ENCODE measurements around the gene CHST4.
"Not testable (repeated sequence)": the region's sequence is repeated elsewhere in the genome, so short reads cannot be mapped to it uniquely, and the experiment has no call there.

Gene CHST4

DNA sequence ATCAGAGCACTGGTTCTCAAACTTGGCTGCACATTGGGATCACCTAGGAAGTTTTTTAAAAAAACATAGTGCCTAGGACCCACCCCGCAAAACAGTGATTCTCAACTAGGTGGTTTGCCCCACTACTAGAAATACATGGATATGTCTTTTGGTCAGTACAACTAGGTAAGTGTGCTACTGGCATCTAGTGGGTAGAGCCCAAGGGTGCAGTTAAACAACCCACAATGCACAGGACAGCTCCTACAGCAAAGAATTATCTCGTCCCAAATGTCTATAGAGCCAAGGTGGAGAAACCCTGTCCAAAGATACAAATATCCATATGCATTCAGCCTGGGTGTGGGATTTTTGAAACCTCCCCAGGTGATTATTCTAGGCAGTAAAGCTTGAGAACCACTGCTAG lies 25.3 kb upstream of the CHST4 start:
- DNase-seq (ENCODE audit: low spot score), result no peak
- no peak for TF ChIP-seq CTCF (IDR thresholded peaks at IDR 0.05)
- no peak overlapping the region for H3K4me3 ChIP-seq
- no peak overlapping the region for H3K27ac ChIP-seq

DNA sequence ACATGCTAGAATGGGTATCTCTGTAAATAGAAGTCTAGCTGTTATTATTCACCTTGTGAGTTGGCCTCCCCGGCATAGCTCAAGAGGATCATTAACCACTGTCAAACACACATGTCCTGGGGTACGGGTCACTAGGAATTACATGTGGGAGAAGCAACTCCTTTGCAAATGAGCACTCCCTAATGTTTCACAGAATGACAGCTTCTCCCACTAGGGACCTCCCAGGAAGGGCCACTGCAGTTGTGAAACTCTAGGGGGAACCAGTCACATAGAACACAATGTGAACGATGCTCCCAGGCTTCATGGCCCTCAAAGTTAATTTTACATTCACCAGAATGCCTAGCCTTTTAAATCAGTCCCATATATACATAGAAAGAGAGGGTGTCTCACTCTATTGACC lies 24.7 kb upstream of the CHST4 start:
- DNase-seq (ENCODE audit: low spot score), result no peak
- Histone ChIP-seq H3K4me3 (no peak overlapping the region), H3K27ac (no peak overlapping the region)
- TF ChIP-seq CTCF (IDR thresholded peaks at IDR 0.05), result no peak

GRCh38 chr16:71504051-71504450 lies 22.2 kb upstream of the CHST4 start:
- not testable (repeated sequence) for DNase-seq (ENCODE audit: low spot score); H3K27ac ChIP-seq; H3K4me3 ChIP-seq

DNA sequence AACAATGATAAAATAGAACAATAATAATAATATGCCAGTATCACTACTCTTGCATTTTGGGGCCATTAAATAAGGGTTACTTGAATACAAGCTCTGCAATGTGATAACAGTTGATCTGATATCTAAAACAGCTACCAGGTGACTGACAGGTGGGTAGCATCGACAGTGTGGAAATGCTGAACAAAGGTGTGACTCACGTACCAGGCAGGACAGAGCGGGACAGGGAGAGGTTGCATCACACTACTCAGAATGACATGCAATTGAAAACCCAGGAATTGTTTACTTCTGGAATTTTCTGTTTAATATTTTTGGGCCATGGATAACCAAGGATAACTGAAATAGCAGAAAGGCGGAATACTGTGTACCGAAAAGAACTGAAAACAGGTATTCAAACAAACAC lies 21.3 kb upstream of the CHST4 start:
- Histone ChIP-seq H3K27ac (no peak overlapping the region), H3K4me3 (no peak overlapping the region)
- no peak for DNase-seq (ENCODE audit: low spot score)
- TF ChIP-seq CTCF (IDR thresholded peaks at IDR 0.05), result no peak

- no peak overlapping the region for H3K4me3 ChIP-seq
Observed at GRCh38 chr16:71507061-71507460, 19.2 kb upstream of the CHST4 start.

DNA sequence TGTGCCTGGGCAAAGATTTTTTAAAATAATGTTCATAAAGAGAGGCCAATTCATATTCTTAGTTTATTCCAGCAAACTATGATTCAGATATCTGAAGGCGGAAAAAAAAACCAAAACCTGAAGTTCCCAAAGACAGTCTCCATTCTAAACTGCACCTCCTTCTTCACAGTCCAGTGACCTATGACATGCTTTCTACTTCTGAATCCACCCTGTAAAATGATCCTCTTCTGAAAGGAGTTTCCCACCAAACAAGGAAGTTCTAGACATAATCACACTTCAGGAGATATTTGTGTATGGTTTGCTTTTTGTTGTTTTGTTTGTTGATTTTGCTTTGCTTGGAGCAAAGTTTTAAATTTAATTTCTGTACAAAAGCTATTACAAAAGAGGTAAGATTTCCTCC lies 12.9 kb upstream of the CHST4 start:
- TF ChIP-seq CTCF (IDR thresholded peaks at IDR 0.05), result no peak
- no peak for DNase-seq (ENCODE audit: low spot score)
- Histone ChIP-seq H3K4me3 (no peak overlapping the region), H3K27ac (no peak overlapping the region)

More at GRCh38 chr16:71507061-71507460, 19.2 kb upstream of the CHST4 start:
- no peak for DNase-seq (ENCODE audit: low spot score)
- TF ChIP-seq CTCF (IDR thresholded peaks at IDR 0.05), result no peak
- no peak overlapping the region for H3K27ac ChIP-seq

- no peak for TF ChIP-seq CTCF (IDR thresholded peaks at IDR 0.05)
- Histone ChIP-seq H3K27ac (no peak overlapping the region), H3K4me3 (no peak overlapping the region)
- DNase-seq (ENCODE audit: low spot score), result no peak
Observed at GRCh38 chr16:71514476-71514875, 11.8 kb upstream of the CHST4 start.

- H3K27ac ChIP-seq, result no peak overlapping the region
- no peak for DNase-seq (ENCODE audit: low spot score)
- H3K4me3 ChIP-seq, result no peak overlapping the region
- no peak for TF ChIP-seq CTCF (IDR thresholded peaks at IDR 0.05)
Observed at GRCh38 chr16:71515026-71515425, 11.2 kb upstream of the CHST4 start.

All from coronary artery (tissue), 2 donors.